CD14-positive monocyte (primary cell): ENCODE results near the gene C1QTNF3. TPM values are rescaled to one million over a fixed set of nuclear protein-coding genes. Genes with fewer than 3 reads are reported as not detected.

Source experiments
- DNase-seq, 3 donors: peaks; one replicate each; pipeline ENCODE4 v3.0.0-alpha.2; 2011 to 2022
- H2AFZ ChIP-seq: 2 replicates; pipeline ENCODE4 v1.6.0; 2012; ENCODE audit warnings: mild to moderate bottlenecking, low read depth, low read length, inconsistent platforms; ENCODE audit not compliant: insufficient read depth, poor library complexity, severe bottlenecking
- H3K27ac ChIP-seq, 2 donors: 1 replicate in 1 of 2; 2 replicates in 1 of 2; pipeline ENCODE4 v1.5.1; 2012 to 2013; ENCODE audit warnings: low read length in 2 of 2, control low read depth in 1 of 2, inconsistent platforms in 1 of 2, low read depth in 1 of 2, mild to moderate bottlenecking in 1 of 2
- H3K27me3 ChIP-seq, 2 donors: one replicate each; pipeline versions ENCODE4 v1.6.0 to v1.6.1; 2011 to 2013; ENCODE audit warnings: low read length in 2 of 2; ENCODE audit not compliant: control insufficient read depth in 2 of 2, insufficient read depth in 2 of 2
- H3K36me3 ChIP-seq, 2 donors: replicated peaks in 1 of 2; 1 replicate in 1 of 2; 2 replicates in 1 of 2; pipeline versions ENCODE4 v1.5.1 to v1.6.1; 2012 to 2013; ENCODE audit warnings: low read length in 2 of 2, control low read depth in 1 of 2, inconsistent platforms in 1 of 2, mild to moderate bottlenecking in 1 of 2; ENCODE audit not compliant: insufficient read depth in 2 of 2, control insufficient read depth in 1 of 2
- H3K4me1 ChIP-seq, 2 donors: 1 replicate in 1 of 2; 2 replicates in 1 of 2; pipeline versions ENCODE4 v1.5.1 to v1.6.1; 2012 to 2013; ENCODE audit warnings: low read length in 2 of 2, control low read depth in 1 of 2, inconsistent platforms in 1 of 2, mild to moderate bottlenecking in 1 of 2, moderate library complexity in 1 of 2; ENCODE audit not compliant: insufficient read depth in 2 of 2, control insufficient read depth in 1 of 2
- H3K4me2 ChIP-seq: replicated peaks from 2 replicates; pipeline ENCODE3; 2012; ENCODE audit warnings: low read length, moderate library complexity, mild to moderate bottlenecking; ENCODE audit not compliant: poor library complexity, severe bottlenecking; ENCODE audit errors: extremely low read depth
- H3K4me3 ChIP-seq, 3 experiments: fragments of 200-600 bp in 1 of 3; sonication (generic) in 1 of 3; replicated peaks in 1 of 3; 1 replicate in 2 of 3; 2 replicates in 1 of 3; pipeline ENCODE4 v1.5.1; 2011 to 2013; ENCODE audit warnings: low read length in 3 of 3, mild to moderate bottlenecking in 3 of 3, control low read depth in 2 of 3, low read depth in 2 of 3, inconsistent platforms in 1 of 3, moderate library complexity in 1 of 3
- H3K79me2 ChIP-seq: 2 replicates; pipeline ENCODE4 v1.6.0; 2012; ENCODE audit warnings: mild to moderate bottlenecking, control low read depth, inconsistent platforms, low read length, moderate library complexity; ENCODE audit not compliant: insufficient read depth
- H3K9ac ChIP-seq: 2 replicates; pipeline ENCODE4 v1.6.0; 2017; ENCODE audit warnings: low read length, mild to moderate bottlenecking; ENCODE audit not compliant: insufficient read depth, poor library complexity, severe bottlenecking
- H3K9me3 ChIP-seq, 2 donors: replicated peaks in 1 of 2; 1 replicate in 1 of 2; 2 replicates in 1 of 2; pipeline versions ENCODE4 v1.5.1 to v1.6.1; 2012 to 2013; ENCODE audit warnings: low read length in 2 of 2, control low read depth in 1 of 2; ENCODE audit not compliant: control insufficient read depth in 1 of 2, insufficient read depth in 1 of 2
- H4K20me1 ChIP-seq: 2 replicates; pipeline ENCODE4 v1.6.0; 2012; ENCODE audit warnings: mild to moderate bottlenecking, low read length, control low read depth, moderate library complexity; ENCODE audit not compliant: insufficient read depth
- H3K27ac Mint-ChIP-seq, 7 donors: one replicate each; pipeline ENCODE4 v1.8.0; 2020; ENCODE audit warnings: mild to moderate bottlenecking in 7 of 7, mixed read lengths in 7 of 7, moderate library complexity in 6 of 7, inconsistent platforms in 2 of 7
- H3K27me3 Mint-ChIP-seq, 3 donors: one replicate each; pipeline ENCODE4 v1.8.0; 2021 to 2022; ENCODE audit warnings: low read depth in 3 of 3, mild to moderate bottlenecking in 3 of 3, mixed read lengths in 3 of 3, moderate library complexity in 3 of 3, inconsistent platforms in 1 of 3
- H3K36me3 Mint-ChIP-seq, 2 donors: one replicate each; pipeline ENCODE4 v1.8.0; 2020; ENCODE audit warnings: mixed read lengths in 2 of 2, inconsistent platforms in 1 of 2, mild to moderate bottlenecking in 1 of 2
- H3K4me1 Mint-ChIP-seq: one replicate; pipeline ENCODE4 v1.8.0; 2020; ENCODE audit warnings: mild to moderate bottlenecking, mixed read lengths
- H3K4me3 Mint-ChIP-seq, 2 donors: one replicate each; pipeline ENCODE4 v1.8.0; 2020; ENCODE audit warnings: mild to moderate bottlenecking in 2 of 2, mixed read lengths in 2 of 2, moderate library complexity in 1 of 2
- H3K9me3 Mint-ChIP-seq, 7 donors: one replicate each; pipeline ENCODE4 v1.8.0; 2020 to 2022; ENCODE audit warnings: mixed read lengths in 7 of 7, mild to moderate bottlenecking in 6 of 7, moderate library complexity in 6 of 7, inconsistent platforms in 2 of 7
- CTCF ChIP-seq: fragments of 200-600 bp; IDR thresholded peaks from one replicate; pipeline ENCODE4 v1.8.0; 2022; ENCODE audit warnings: antibody characterized with exemption, mild to moderate bottlenecking
- WGBS: methylation state at CpG from one replicate; pipeline ENCODE4 v1.1.5; 2013; ENCODE audit warnings: missing lambda C conversion rate; ENCODE audit not compliant: insufficient coverage; 5-methylcytosine and 5-hydroxymethylcytosine counted together
- intact Hi-C, 2 donors: fragments of 100-400 bp; cut with micrococcal nuclease; formaldehyde crosslinking; loops; one replicate each; pipeline versions ENCODE4 v1.15.0 to v1.15.1; 2023
- polyA plus RNA-seq, 3 donors: library from polyadenylated mRNA; depleted of rRNA in 1 of 3; unstranded in 2 of 3; stranded (reverse) in 1 of 3; fragments of 300-500 nt in 2 of 3; fragments of >200 nt in 1 of 3; fragmentation: Illumina TruSeq in 2 of 3; gene quantifications; 1 replicate in 2 of 3; 2 replicates in 1 of 3; pipeline ENCODE4 v1.2.3, GENCODE V29; 2012 to 2021

C1QTNF3 gene
- polyA plus RNA-seq, 3 donors = 1.5 TPM; not detected in 2

- no peak overlapping the region for H3K4me2 ChIP-seq
- no peak overlapping the region for H3K4me3 Mint-ChIP-seq
- H3K9ac ChIP-seq = no peak overlapping the region
- H3K4me1 ChIP-seq = no peaks in the 10 kb centered on the region
- no peak for DNase-seq
- WGBS = 98% methylated on average over 15 of the region's 15 CpGs
- intact Hi-C loops = no loop called here
- peaks cover 0 to 6% (median 0%) of the 10 kb centered on the region in 7 donors for H3K9me3 Mint-ChIP-seq
- no peak overlapping the region for H3K4me3 ChIP-seq
- no peaks in the 10 kb centered on the region for H3K27me3 ChIP-seq
- H4K20me1 ChIP-seq = no peaks in the 10 kb centered on the region
- H3K36me3 Mint-ChIP-seq = peaks cover 14% of the 10 kb centered on the region in 2 donors
- H3K27me3 Mint-ChIP-seq = no peaks in the 10 kb centered on the region
- peaks cover 14 to 15% of the 10 kb centered on the region in 2 donors for H3K36me3 ChIP-seq
- H3K4me1 Mint-ChIP-seq = no peaks in the 10 kb centered on the region
- H3K9me3 ChIP-seq = peaks cover 7 to 12% of the 10 kb centered on the region in 2 donors
- no peak overlapping the region for H3K27ac Mint-ChIP-seq
- H3K79me2 ChIP-seq = no peaks in the 10 kb centered on the region
- H3K27ac ChIP-seq = no peak overlapping the region
- H2AFZ ChIP-seq = no peak overlapping the region
- no peak for TF ChIP-seq CTCF
These were observed 58.8 kb downstream of the C1QTNF3 start for GRCh38 chr5:33984178-33984577.

- TF ChIP-seq CTCF = no peak
- Histone ChIP-seq H3K36me3 (no peaks in the 10 kb centered on the region), H3K4me2 (no peak overlapping the region), H4K20me1 (no peaks in the 10 kb centered on the region), H3K27me3 (no peaks in the 10 kb centered on the region), H3K9me3 (peaks cover 3 to 12% of the 10 kb centered on the region in 2 donors), H3K79me2 (no peaks in the 10 kb centered on the region), H2AFZ (no peak overlapping the region), H3K4me1 (no peaks in the 10 kb centered on the region), H3K27ac (no peak overlapping the region), H3K9ac (no peak overlapping the region), H3K4me3 (no peak overlapping the region)
- no peak overlapping the region for H3K4me3 Mint-ChIP-seq
- no peaks in the 10 kb centered on the region for H3K27me3 Mint-ChIP-seq
- no peaks in the 10 kb centered on the region for H3K4me1 Mint-ChIP-seq
- H3K27ac Mint-ChIP-seq = no peak overlapping the region
- peaks cover 0 to 1% (median 0%) of the 10 kb centered on the region in 7 donors for H3K9me3 Mint-ChIP-seq
- WGBS = 91% methylated on average over 7 of the region's 8 CpGs
- intact Hi-C loops = no loop called here
- no peaks in the 10 kb centered on the region for H3K36me3 Mint-ChIP-seq
- no peak for DNase-seq
These were observed 61.4 kb downstream of the C1QTNF3 start for GRCh38 chr5:33981408-33982162.
